GM18507 (cell line): Measurements from ENCODE around the gene ITGA3.

Experiments
- DNase-seq: peaks from one replicate; pipeline ENCODE4 v3.0.0; 2011; ENCODE audit warnings: low read depth; ENCODE audit not compliant: insufficient read length; ENCODE audit errors: extremely low spot score
- FAIRE-seq: peaks from 2 replicates; lab custom pipeline; 2011; peaks lifted over from hg19 to GRCh38; lab: Jason Lieb, UNC

The ITGA3 gene

DNA sequence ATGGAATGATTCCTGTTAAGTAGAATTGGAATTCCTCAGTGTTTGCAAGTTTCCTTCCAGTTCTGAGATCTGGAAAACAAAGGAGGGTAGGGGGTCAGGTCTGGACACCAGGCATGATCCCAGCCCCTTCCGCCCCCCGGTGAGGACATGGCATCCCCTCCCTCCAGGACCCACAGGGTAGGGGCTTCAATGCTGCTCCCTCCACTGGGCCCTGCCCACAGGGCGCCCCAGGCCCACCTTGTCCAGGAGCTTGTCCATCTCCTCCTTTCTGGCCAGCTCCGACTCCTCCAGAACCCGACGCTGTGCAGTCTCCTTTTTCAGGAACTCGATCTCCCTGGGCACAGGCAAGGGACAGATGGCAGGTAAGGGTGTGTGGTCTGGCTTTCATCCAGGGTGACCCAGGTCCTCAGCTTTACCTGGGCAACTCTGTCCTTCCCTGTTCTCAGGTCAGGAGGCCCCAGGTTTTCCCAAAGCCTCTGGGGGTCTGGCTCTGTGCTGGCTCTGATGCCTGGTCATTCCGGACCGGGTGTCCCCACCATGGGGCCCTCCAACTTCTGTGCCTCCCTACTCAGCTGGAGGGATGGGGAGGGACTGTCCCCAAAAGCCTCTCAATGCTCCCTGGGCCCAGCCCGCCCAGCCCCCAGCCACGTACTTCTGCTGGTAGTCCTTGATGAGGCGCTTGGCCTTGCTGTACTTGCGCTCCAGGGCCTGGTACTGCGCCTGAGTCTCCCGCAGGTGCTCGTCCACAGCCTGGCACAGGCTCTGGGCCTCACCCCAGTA lies 79.6 kb downstream of the ITGA3 start:
- DNase-seq (no peak), FAIRE-seq (no peak)

DNA sequence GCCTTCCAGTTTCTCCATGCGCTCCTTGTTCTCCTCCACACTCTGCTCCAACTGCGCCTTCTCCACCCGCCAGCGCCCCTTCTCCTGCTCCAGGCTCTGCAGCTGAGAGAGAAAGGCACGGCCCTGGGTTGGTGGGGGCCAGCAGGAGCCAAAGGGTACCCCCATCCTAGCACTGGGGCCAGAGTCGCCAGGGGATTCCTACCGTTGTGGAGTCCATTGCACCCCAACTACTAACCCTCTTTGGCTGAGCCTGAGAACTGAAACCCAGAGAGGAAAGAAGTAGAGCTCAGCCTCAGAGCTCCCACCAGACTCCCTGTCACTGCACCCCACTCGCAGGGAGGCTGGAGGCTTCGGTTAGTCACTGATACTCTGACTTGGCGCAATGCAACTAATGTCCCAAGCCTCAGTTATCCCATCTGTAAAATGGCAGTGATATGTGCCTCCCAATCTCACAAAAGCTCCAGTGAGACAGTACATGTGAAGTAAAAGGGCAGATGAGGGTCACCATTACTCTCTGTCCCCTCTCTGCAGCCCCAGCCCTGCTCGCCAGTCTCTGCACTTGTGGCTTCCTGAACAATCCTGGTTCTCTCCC lies 80.3 kb downstream of the ITGA3 start:
- FAIRE-seq = no peak
- no peak for DNase-seq

DNA sequence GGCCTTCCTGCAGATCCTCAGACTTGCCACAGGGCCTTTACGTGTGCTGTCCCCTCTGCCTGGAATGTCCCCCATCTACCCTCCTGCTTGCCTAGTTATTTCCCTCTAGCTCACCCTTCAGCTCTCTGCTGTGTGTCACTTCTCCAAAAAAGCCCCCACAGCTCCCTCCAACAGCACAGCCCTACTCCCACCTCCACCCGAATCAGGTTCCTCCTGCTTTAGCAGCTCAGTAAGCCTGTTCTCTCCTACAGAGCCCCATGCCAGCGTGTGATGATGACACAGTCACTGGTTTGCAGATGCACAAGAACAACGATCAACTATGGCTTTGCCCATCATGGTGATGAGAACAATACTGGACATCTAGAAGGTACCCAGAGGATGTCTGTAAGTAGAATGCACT lies 81.1 kb downstream of the ITGA3 start:
- FAIRE-seq = no peak

DNA sequence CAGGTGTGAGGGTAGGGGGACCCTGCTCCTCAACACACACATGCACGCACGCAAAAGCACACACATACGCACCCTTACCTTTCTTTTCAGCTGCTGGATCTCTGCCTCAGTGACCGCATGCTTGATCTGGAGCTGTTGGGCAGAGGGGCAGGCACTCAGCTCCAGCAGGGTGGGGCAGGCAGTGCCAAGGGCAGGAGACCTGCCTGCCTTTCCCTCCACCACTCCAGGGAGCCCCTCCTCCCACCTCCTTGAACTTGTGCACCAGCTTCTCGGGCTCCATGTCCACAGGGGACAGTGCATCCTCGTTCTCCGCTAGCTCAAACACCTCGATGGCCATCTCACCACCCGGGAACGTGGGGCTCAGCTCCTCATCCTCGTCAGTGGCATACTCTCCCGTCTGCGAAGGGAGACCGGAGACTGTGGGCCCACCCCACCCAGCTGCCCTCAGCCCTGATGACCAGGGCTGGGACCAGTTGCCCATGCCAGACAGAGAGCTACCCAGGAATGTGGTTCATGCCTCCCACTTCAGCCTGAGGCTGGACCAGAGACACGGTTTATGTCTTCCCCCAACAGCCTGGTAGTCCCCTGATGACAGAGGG lies 83.4 kb downstream of the ITGA3 start:
- DNase-seq (no peak), FAIRE-seq (no peak)

More for the DNA sequence above, 81.1 kb downstream of the ITGA3 start:
- no peak for DNase-seq
